Caki2 (cell line): ENCODE data around the gene CCDC34. TPM values are rescaled to one million over a fixed set of nuclear protein-coding genes. Genes with fewer than 3 reads are reported as not detected.

ENCODE experiments used
- DNase-seq: peaks from one replicate; pipeline ENCODE4 v3.0.0-alpha.2; 2015; ENCODE audit warnings: low read depth
- in situ Hi-C: cut with HindIII; loops from 2 replicates; pipeline ENCODE4 v1.10.0; 2016; ENCODE audit warnings: low sequenced_read_pairs, low pct_unique_long_range_greater_than_20kb, mixed read lengths
- total RNA-seq: library from RNA; depleted of rRNA; stranded (reverse); fragments of >200 nt; shearing (Covaris generic); gene quantifications from 2 replicates; pipeline ENCODE4 v1.2.3, GENCODE V29; 2014; ENCODE audit warnings: low replicate concordance

CCDC34 gene
- total RNA-seq, 1 experiment from 2014 or later, result 16.8 TPM

DNA sequence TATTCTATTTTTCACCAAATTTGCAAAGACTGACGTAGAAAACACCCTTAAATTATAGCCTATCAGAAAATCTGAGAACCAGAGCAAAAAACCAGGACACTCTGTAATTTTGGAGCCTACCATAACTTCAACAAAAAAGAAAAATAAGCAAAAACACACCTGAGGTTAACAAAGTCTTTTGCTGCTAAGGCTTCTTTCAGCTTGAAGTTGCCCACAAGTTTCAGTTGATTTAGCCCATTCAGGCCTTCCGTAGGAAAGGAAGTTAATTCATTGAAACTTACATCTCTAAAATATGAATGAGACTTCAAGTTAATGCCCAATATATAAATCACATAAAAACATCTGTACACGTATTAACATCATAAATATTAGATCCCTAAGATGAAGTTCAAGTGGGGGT, 10.4 kb upstream of the CCDC34 start:
- DNase-seq, result no peak
- in situ Hi-C loops, result loop anchor here (25.0 kb wide), 1 partner anchor 186 kb away; no protein-coding TSS in a partner anchor

DNA sequence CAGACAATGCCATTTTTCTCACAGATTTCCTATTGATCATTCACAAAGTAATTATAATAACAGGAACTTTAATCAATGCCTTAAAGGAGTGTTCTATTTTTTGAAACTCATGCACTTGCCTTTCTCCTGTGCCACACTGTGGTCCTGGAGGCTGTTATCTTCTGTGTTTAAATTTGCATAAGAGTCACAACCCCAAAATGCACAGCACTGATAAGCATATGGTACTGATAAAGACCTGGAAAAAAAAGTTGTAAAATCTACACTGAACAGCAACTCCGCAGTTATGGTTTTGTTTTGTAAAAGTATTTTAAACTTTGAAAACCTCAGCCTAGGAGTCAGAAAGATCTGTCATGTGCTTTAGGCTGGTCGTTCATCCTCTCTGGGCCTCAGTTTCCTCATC, 9.1 kb upstream of the CCDC34 start:
- DNase-seq, result no peak
- in situ Hi-C loops, result loop anchor here (25.0 kb wide), 1 partner anchor 185 kb away; no protein-coding TSS in a partner anchor

DNA sequence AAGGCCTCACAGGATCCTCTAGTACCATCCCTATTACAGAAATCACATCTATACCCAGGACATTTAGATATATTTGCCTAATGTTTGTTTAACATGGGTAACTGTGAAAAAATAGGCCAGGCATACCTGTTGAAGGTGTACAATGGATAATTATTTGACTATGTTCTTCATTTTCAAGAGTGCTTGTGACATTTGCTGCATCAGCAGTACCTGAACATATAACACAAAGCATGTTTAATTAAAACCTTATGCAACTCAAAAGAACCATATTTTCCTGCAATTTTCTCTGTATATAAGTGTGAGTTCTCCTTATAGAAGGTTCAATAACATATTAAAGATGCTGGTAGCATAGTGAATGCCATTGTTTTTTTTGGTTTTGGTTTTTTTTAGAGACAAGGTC, 8.5 kb upstream of the CCDC34 start:
- in situ Hi-C loops, result loop anchor here (25.0 kb wide), 1 partner anchor 184 kb away; no protein-coding TSS in a partner anchor
- no peak for DNase-seq

DNA sequence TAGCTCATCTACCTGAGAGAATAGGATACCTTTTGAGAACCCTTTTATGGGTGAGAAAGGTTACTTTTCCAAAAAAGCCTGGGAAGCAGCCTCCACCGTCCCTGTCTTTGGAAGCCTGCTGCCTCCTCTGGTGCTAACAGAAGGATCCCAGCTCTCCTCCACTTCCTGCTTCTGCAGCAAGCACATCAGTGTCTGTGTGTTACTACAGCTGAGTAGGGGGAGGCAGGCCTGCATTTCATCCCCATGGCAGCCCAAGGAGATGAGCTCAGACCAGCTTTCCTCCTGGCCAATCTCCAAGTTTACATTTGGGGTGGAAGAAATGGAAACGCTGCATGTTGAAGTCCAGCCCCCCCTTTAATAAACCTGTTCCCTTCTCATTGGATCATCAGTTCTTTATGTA, 7.4 kb upstream of the CCDC34 start:
- in situ Hi-C loops, result loop anchor here (25.0 kb wide), 1 partner anchor 183 kb away; no protein-coding TSS in a partner anchor
- DNase-seq, result no peak

DNA sequence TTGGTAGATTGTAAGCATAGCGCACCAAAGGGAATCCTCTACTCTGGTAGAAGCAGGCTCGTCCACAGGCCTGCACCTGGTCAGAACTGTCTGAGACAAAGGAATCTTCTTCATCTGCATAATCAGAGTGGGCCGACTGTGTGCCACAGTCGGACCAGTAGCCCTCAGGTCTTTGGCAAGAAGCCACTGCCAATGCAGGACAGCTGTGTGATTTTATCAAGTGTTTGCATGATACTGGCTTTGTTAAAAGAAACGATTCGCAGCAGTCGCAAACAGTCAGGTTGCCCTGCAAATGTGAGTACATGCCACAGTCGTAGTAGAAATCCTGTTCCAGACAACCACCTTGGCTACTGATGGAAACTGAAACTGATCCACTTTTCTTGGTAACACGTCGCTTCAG, 4.9 kb upstream of the CCDC34 start:
- DNase-seq, result no peak
- in situ Hi-C loops, result loop anchor here (25.0 kb wide), 1 partner anchor 181 kb away; no protein-coding TSS in a partner anchor

DNA sequence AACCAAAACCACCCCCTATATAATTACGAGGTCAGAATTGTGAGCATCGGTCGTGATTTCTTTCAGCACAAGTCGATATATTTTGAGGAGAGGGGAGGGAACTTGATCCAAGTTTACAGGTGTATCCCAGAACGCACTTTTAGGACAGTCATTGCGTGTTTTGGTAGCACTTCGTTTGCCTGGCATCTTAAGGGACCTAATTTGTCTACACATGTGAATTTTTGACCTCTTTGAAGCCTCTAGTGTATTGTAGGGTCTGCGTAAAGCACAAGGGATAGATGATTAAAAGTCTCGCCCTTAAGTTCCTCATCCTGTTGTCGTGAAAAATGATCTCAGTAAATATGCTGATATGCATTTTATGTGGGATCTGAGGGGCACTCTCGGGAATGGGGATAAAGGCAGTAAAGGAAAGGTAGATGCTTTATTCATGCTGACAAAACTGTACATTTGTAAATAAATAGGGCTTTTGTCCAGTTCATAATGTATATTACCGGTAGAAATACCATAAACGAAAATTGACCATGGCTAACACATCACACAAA, 632 bp upstream of the CCDC34 start:
- in situ Hi-C loops, result loop anchor here (25.0 kb wide), 1 partner anchor 176 kb away; no protein-coding TSS in a partner anchor
- no peak for DNase-seq

DNA sequence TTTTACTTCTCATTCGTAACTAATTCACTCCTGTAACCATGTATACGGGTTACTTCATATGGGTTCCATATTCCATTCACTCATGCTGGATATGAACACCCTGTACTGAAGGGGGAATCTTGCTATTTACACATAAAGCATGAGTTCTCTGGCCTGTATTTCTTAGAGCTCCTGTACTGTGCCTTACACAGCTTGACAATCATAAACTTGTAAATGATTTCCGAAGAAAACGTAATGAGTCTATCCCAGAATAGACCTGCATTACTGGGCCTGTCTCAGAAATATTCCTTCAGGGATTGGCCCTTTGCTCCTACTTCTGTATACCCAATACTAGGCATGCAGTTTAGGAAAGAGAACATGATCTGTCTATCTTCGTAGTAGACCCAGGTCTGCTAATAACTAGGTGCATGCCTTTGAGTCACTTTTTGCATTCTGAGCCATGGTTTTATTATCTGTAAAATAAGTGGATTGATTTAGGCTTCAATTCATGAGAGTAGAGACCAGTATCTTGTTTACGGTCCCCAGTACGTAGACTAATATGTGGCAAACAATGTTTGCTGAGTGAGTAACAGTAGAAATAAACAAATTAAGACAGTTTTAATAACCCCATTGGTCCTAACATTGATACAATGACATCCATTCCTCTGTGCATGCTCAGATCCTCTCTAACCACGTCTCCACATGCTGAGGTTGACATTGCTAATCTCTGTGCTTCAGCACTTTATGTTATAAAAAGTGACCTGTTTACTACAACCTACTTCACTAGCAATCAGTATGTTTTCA, 1.2 kb downstream of the CCDC34 start:
- in situ Hi-C loops, result loop anchor here (25.0 kb wide), 1 partner anchor 175 kb away; no protein-coding TSS in a partner anchor
- no peak for DNase-seq

DNA sequence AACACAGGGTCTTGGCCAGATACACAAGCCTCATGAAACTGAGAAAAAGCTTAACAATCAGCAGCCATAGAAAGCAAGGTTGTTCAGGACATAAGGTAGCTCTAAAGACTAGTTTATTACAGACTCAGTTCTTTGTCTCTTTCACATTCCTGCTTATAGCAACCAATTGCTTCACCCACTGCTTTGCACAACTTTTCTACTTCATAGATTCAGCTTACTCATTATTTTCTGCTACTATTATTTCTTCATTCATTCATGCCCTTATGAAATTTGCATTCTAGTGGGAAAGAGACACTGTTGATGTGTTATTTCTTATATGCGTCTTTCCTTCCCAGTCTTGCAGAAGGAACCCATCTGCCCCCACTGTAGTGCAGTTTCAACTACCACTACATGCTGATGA, 4.7 kb downstream of the CCDC34 start:
- in situ Hi-C loops, result loop anchor here (25.0 kb wide), 1 partner anchor 171 kb away; no protein-coding TSS in a partner anchor

DNA sequence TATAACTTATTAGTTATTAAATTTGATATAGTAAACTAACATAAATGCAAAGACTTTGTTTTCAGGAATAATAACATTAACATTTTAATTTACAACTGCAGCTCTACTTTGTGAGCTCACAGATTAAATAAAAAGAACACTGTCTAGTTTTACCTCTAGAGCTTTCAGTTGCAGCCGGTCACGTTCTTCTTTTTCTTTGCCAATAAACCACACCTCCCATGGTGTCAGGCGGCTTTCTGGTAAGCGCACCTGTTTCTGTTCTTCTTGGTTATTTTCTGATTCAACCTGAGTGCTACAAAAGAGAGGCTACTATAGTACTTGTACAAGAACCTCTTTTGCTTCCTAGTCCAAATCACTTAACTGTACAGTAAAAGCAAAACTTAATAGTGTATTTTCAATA, 5.8 kb downstream of the CCDC34 start:
- no peak for DNase-seq
- in situ Hi-C loops, result loop anchor here (25.0 kb wide), 1 partner anchor 170 kb away; no protein-coding TSS in a partner anchor

More for the DNA sequence above, 4.7 kb downstream of the CCDC34 start:
- no peak for DNase-seq

DNA sequence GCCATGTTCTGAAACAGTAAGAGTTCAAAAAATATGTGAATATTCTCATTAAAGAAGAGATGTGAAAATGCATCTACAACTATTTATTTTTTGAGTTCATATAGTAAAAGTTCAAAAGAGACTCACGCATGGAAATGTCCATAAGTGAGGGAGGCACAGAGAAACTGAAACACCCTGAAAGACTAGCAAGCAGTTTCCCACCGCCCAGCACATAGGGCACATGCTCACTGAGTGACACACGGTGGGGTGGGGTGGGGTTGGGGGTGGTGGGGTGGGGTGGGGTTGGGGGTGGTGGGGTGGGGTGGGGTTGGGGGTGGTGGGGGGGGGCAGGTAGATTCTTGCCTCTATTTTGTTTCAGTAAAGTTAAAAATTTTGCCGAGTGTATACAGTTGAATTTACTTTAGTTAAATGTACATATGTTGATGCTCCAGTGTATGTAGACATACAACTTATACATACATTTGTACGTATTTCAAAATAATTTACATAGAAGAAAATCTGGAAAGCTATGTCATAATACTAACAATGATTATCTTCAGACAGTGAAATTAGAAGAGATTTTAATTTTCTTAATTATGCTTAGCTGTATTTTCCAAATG, 6.3 kb downstream of the CCDC34 start:
- in situ Hi-C loops, result loop anchor here (25.0 kb wide), 1 partner anchor 169 kb away; no protein-coding TSS in a partner anchor
- DNase-seq, result no peak

DNA sequence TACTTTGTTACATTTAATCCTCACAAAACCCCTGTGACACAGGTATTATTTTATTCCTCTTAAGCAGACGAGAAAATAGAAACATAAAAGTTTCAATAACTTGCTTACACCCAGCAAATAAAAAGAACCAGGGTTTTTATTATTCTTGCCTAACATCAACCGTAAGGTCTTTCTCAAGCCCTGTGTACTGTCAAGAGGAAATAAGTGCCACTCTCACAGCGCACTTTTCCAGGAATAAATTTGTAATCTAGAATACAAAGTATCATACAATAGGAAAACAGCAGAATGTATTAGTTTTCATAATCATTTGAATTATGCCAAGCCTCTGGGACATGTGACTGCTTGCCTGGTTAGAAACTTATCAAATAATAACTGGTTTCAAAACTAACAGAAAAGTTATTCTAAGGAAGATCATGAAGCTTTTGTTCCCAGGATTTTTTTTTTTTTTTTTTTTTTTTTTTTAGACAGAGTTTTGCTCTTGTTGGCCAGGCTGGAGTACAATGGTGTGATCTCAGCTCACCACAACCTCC, 7.4 kb downstream of the CCDC34 start:
- in situ Hi-C loops, result loop anchor here (25.0 kb wide), 1 partner anchor 168 kb away; no protein-coding TSS in a partner anchor
- no peak for DNase-seq

DNA sequence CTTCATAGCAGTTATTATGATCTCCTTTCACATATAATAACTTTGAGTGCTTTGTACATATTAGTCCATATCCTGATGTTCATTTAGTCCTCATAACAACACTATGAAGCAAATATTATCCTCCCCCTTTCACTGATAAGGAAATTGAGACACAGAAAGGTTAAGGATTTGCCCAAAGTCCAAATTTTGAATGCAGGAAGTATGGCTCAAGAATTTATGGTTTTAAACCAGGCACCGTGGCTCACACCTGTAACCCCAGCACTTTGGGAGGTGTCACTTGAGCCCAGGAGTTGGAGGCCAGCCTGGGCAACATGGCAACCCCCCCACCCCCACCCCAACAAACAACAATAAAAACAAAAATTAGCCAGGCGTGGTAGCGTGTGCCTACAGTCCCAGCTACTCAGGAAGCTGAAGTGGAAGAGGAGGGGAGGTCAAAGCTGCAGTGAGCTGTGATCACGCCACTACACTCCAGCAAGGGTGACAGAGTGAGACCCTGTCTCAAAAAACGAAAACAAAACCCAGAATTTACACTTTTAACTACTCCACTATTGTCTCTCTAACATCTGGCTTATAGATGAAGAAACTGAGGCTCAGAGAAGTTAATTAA, 8.6 kb downstream of the CCDC34 start:
- DNase-seq, result no peak
- in situ Hi-C loops, result loop anchor here (25.0 kb wide), 1 partner anchor 167 kb away; no protein-coding TSS in a partner anchor

DNA sequence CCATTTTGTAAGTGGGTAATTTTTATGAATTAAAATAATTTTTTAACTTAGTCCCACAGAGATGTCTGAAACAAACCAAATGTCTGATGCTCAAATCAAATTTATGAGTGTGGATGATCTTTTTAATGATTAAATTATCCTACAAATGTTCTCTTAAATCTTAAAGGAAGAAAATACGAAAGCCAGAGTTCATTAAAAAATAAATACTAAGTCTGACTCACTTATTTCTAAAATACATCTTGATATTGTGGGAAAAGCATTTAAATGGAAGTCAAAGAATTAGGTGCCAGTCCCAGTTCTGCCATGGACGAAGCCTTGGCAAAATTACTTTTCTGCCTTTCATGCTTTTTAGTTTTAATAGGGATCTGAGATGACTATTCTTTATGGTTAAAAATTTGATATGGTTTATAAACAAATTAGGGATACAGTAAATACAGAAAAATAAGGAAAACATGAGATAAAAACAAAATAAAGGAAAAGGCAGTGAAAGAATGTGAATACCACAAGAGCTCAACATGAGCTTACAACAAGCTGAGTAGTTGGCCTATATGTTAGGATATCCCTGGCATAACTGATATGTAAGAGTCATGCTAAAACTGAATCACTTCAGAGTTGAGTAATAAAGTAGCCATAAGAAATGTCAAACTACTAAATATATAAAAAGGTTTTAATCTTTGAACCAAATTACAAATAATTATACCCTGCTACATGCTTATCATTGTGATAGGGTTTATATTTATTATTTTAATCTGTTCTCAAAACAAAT, 9.2 kb downstream of the CCDC34 start:
- in situ Hi-C loops, result loop anchor here (25.0 kb wide), 1 partner anchor 166 kb away; no protein-coding TSS in a partner anchor
- DNase-seq, result no peak

DNA sequence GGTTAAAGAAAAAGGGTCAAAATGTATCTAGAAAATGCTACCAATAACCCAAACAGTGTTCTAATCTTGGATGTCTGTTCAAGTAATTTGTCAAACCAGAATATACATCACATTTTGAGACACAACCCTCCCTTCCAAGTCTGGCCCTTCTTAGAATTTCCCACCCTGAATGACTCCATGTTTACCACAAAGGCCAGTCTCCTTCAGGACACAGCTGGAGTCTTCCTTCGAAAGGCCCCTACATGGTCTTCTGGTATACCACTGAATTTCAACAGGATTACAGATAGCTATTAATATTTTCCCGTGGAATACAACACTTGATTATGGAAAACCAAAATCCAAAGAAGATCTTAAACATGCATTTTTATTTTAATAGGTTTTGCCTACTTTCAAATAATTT, 10.2 kb downstream of the CCDC34 start:
- DNase-seq, result no peak
- in situ Hi-C loops, result loop anchor here (25.0 kb wide), 1 partner anchor 165 kb away; no protein-coding TSS in a partner anchor

DNA sequence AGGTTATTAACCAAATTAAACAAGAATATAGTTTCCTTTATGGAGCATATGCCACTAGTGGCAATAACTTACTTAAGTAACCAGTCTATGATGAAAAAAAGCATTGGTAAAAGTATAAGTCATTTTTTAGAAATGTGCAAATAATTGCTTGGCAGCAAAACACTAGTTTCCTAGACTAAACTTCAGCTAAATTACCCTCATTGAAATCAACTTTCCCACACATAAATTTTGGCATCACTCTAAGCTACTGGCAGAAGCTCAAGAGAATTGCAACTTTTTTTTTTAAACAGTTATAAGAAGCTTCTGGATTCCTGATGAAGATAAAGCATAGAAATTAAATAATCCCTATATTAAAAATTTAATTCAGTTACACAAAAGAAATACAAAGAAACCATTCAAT, 12.5 kb downstream of the CCDC34 start:
- in situ Hi-C loops, result loop anchor here (25.0 kb wide), 1 partner anchor 163 kb away; no protein-coding TSS in a partner anchor
- no peak for DNase-seq

DNA sequence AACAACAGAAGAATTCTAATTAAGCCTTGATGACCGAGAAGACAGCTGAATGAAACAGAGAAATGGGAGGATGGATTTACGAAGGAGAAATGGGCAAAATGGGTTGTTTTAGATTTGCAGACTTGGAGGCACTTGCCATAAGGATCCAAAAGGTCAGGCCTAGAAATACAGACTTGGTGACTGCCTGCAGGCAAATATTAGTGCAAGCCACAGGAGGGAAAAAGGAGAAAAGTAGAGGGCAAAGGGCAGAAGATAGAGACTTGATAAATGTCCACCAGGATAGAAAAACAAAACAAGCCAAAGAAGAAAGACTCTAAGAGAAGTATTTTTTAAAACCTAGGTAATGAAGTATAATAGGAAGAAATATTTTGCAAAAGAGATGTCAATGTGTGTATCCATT, 13.1 kb downstream of the CCDC34 start:
- in situ Hi-C loops, result loop anchor here (25.0 kb wide), 1 partner anchor 163 kb away; no protein-coding TSS in a partner anchor
- DNase-seq, result no peak

DNA sequence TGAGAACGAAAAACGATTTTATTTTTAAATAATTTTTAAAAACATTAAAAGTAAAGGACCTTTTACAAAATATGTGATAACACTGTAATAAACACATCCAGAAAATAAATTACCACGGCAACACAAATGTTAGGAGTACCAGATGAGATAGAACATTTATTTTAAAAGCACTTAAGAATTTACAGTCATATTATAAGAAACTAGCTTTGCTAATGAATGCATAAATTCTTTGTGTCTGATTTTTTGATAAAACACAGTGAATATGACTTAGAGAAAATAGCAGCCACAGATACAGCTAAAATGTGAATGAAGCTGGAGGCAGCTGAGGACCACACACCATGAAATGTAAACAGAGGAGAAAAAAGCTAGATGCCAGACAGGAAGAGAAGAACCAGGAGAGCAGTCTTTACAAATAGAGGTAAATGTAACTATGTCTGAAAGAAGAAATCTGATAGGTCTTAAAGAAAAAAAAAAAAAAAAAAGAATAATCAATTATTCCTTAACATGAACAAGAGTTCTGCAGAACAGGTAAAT, 14.6 kb downstream of the CCDC34 start:
- in situ Hi-C loops, result no loop called here
- DNase-seq, result no peak
